ENCODE measurements around the gene DDX53.

- TF ChIP-seq LEF1 (IDR thresholded peaks at IDR 0.05) (no peak), CTCF (IDR thresholded peaks at IDR 0.05 in 2 of 3, conservative IDR thresholded peaks at IDR 0.05 in 1 of 3; ENCODE audit: insufficient read depth in 2 of 3, low read depth in 1 of 3, low read length in 3 of 3) (no peak), RNF2 (IDR thresholded peaks at IDR 0.05) (no peak), JUN (IDR thresholded peaks at IDR 0.05; ENCODE audit: borderline replicate concordance, low read depth, low read length) (no peak), JUN (CRISPR knock-in tag; IDR thresholded peaks at IDR 0.05; ENCODE audit: borderline replicate concordance) (no peak), AFF4 (CRISPR knock-in tag; IDR thresholded peaks at IDR 0.05) (no peak), PHF20 (IDR thresholded peaks at IDR 0.05; ENCODE audit: partially characterized antibody) (no peak), POLR2A (conservative IDR thresholded peaks at IDR 0.05) (no peak), ZNF263 (CRISPR knock-in tag; IDR thresholded peaks at IDR 0.05; ENCODE audit: borderline replicate concordance) (no peak)
Measured at GRCh38 chrX:22952010-22952409, 47.8 kb upstream of the DDX53 start.
